GM11168 (cell line): Measurements from ENCODE around the gene RETREG1.
"Not testable (repeated sequence)": the region's sequence is repeated elsewhere in the genome, so short reads cannot be mapped to it uniquely, and the experiment has no call there.

ENCODE experiments used
- in situ Hi-C: fragments of 300-500 bp; cut with MboI; formaldehyde crosslinking; loops from one replicate; pipeline ENCODE4 v1.12.0; 2022; ENCODE audit warnings: low sequenced_read_pairs; ENCODE audit not compliant: unreplicated experiment

RETREG1 gene

GRCh38 chr5:16561660-16562059, 55.1 kb downstream of the RETREG1 start:
- in situ Hi-C loops: no loop called here

- in situ Hi-C loops: no loop called here
These were observed 57.1 kb downstream of the RETREG1 start for GRCh38 chr5:16559702-16560101.

GRCh38 chr5:16558984-16559629, 57.7 kb downstream of the RETREG1 start:
- in situ Hi-C loops: no loop called here

GRCh38 chr5:16557477-16557876, 59.3 kb downstream of the RETREG1 start:
- in situ Hi-C loops: no loop called here

GRCh38 chr5:16554110-16554509, 62.7 kb downstream of the RETREG1 start:
- in situ Hi-C loops: no loop called here

GRCh38 chr5:16552666-16553343, 64.0 kb downstream of the RETREG1 start:
- in situ Hi-C loops: no loop called here

- in situ Hi-C loops: no loop called here
These were observed 65.2 kb downstream of the RETREG1 start for GRCh38 chr5:16551628-16552027.

GRCh38 chr5:16550316-16550952, 66.4 kb downstream of the RETREG1 start:
- in situ Hi-C loops: no loop called here

GRCh38 chr5:16549491-16550206, 67.1 kb downstream of the RETREG1 start:
- in situ Hi-C loops: no loop called here

GRCh38 chr5:16548812-16549211, 68.0 kb downstream of the RETREG1 start:
- in situ Hi-C loops: no loop called here

GRCh38 chr5:16548115-16548514, 68.7 kb downstream of the RETREG1 start:
- in situ Hi-C loops: no loop called here

- in situ Hi-C loops: no loop called here
These were observed 69.5 kb downstream of the RETREG1 start for GRCh38 chr5:16547200-16547842.

- in situ Hi-C loops: no loop called here
These were observed 70.1 kb downstream of the RETREG1 start for GRCh38 chr5:16546732-16547131.

GRCh38 chr5:16544607-16545374, 72.0 kb downstream of the RETREG1 start:
- in situ Hi-C loops: no loop called here

GRCh38 chr5:16543206-16543605, 73.6 kb downstream of the RETREG1 start:
- in situ Hi-C loops: not testable (repeated sequence)

- in situ Hi-C loops: no loop called here
These were observed 74.6 kb downstream of the RETREG1 start for GRCh38 chr5:16542236-16542635.

GRCh38 chr5:16541592-16541991, 75.2 kb downstream of the RETREG1 start:
- in situ Hi-C loops: not testable (repeated sequence)

GRCh38 chr5:16540421-16540820, 76.4 kb downstream of the RETREG1 start:
- in situ Hi-C loops: no loop called here

GRCh38 chr5:16539169-16539666, 77.6 kb downstream of the RETREG1 start:
- in situ Hi-C loops: no loop called here

- in situ Hi-C loops: no loop called here
These were observed 78.8 kb downstream of the RETREG1 start for GRCh38 chr5:16538006-16538405.
